GM21526 (cell line): ENCODE results near the gene FOCAD.
A peak's percentile ranks its signal among the peaks of the same experiment; 100 is the strongest.

Experiments
- ATAC-seq: cut with Tn5 transposase; IDR thresholded peaks from one replicate; pipeline ENCODE4 v1.9.1; 2021; ENCODE audit warnings: moderate library complexity; ENCODE audit not compliant: unreplicated experiment, low FRiP score

The FOCAD gene

GRCh38 chr9:20870115-20870514 is 186.1 kb downstream of the FOCAD start:
- ATAC-seq: no peak

- no peak for ATAC-seq
These were observed 188.4 kb downstream of the FOCAD start for GRCh38 chr9:20872340-20872977.

- ATAC-seq: no peak
These were observed 189.3 kb downstream of the FOCAD start for GRCh38 chr9:20873240-20873865.

GRCh38 chr9:20880271-20880670 is 196.2 kb downstream of the FOCAD start:
- ATAC-seq: no peak

GRCh38 chr9:20880675-20881074 is 196.6 kb downstream of the FOCAD start:
- ATAC-seq: no peak

GRCh38 chr9:20884985-20885593 is 201.0 kb downstream of the FOCAD start:
- ATAC-seq: no peak

GRCh38 chr9:20898885-20899554 is 215.0 kb downstream of the FOCAD start:
- ATAC-seq: no peak

GRCh38 chr9:20903212-20903611 is 219.2 kb downstream of the FOCAD start:
- no peak for ATAC-seq

GRCh38 chr9:20904995-20905394 is 220.9 kb downstream of the FOCAD start:
- ATAC-seq: no peak

GRCh38 chr9:20906326-20906725 is 222.3 kb downstream of the FOCAD start:
- ATAC-seq: no peak

GRCh38 chr9:20908461-20908860 is 224.4 kb downstream of the FOCAD start:
- ATAC-seq: no peak

- ATAC-seq: no peak
These were observed 230.5 kb downstream of the FOCAD start for GRCh38 chr9:20914556-20914955.

- ATAC-seq: no peak
These were observed 237.3 kb downstream of the FOCAD start for GRCh38 chr9:20921362-20921761.

GRCh38 chr9:20925256-20926045 is 241.4 kb downstream of the FOCAD start:
- ATAC-seq: no peak

GRCh38 chr9:20929276-20929675 is 245.2 kb downstream of the FOCAD start:
- no peak for ATAC-seq

- no peak for ATAC-seq
These were observed 246.8 kb downstream of the FOCAD start for GRCh38 chr9:20930836-20931235.

GRCh38 chr9:20940447-20941173 is 256.6 kb downstream of the FOCAD start:
- peak; percentile 36 for ATAC-seq

- ATAC-seq: peak; percentile 92
These were observed 257.2 kb downstream of the FOCAD start for GRCh38 chr9:20941174-20941690.

GRCh38 chr9:20944507-20944906 is 260.4 kb downstream of the FOCAD start:
- ATAC-seq: no peak

GRCh38 chr9:20945269-20945668 is 261.2 kb downstream of the FOCAD start:
- no peak for ATAC-seq
